DLD1 (cell line): ENCODE measurements around the gene EGR4.

Experiments
- in situ Hi-C: cut with HindIII; loops from 2 replicates; pipeline ENCODE4 v1.10.0; 2017; ENCODE audit warnings: low sequenced_read_pairs

EGR4 gene

GRCh38 chr2:73291093-73291460, 2.3 kb downstream of the EGR4 start:
- in situ Hi-C loops: loop anchor here (5.0 kb wide), 2 partner anchors 54 to 71 kb away; no protein-coding TSS in a partner anchor

GRCh38 chr2:73290049-73290839, 3.1 kb downstream of the EGR4 start:
- in situ Hi-C loops: loop anchor here (5.0 kb wide), 2 partner anchors 53 to 72 kb away; no protein-coding TSS in a partner anchor

GRCh38 chr2:73289304-73289703, 4.0 kb downstream of the EGR4 start:
- in situ Hi-C loops: no loop called here

- in situ Hi-C loops: no loop called here
Measured at GRCh38 chr2:73286134-73286655, 7.2 kb downstream of the EGR4 start.

GRCh38 chr2:73285159-73285739, 8.1 kb downstream of the EGR4 start:
- in situ Hi-C loops: no loop called here

- in situ Hi-C loops: no loop called here
Measured at GRCh38 chr2:73284296-73285158, 8.8 kb downstream of the EGR4 start, which contains the start of gene FBXO41. Gene FBXO41, minus strand, starts transcription at chr2:73284478. Its CDS starts 14,848 bp downstream, at chr2:73269630.

GRCh38 chr2:73283545-73284295, 9.6 kb downstream of the EGR4 start:
- in situ Hi-C loops: no loop called here

- in situ Hi-C loops: no loop called here
Measured at GRCh38 chr2:73282924-73283544, 10.3 kb downstream of the EGR4 start.

- in situ Hi-C loops: no loop called here
Measured at GRCh38 chr2:73281244-73281643, 12.1 kb downstream of the EGR4 start.

GRCh38 chr2:73279852-73280251, 13.5 kb downstream of the EGR4 start:
- in situ Hi-C loops: no loop called here

GRCh38 chr2:73272270-73272669, 21.1 kb downstream of the EGR4 start:
- in situ Hi-C loops: no loop called here

GRCh38 chr2:73269686-73270465, 23.5 kb downstream of the EGR4 start:
- in situ Hi-C loops: no loop called here

GRCh38 chr2:73268830-73269685, 24.3 kb downstream of the EGR4 start:
- in situ Hi-C loops: no loop called here

- in situ Hi-C loops: no loop called here
Measured at GRCh38 chr2:73268366-73268829, 24.9 kb downstream of the EGR4 start.

- in situ Hi-C loops: no loop called here
Measured at GRCh38 chr2:73267008-73267407, 26.3 kb downstream of the EGR4 start.

GRCh38 chr2:73266061-73266901, 27.1 kb downstream of the EGR4 start:
- in situ Hi-C loops: no loop called here

- in situ Hi-C loops: no loop called here
Measured at GRCh38 chr2:73265298-73266060, 27.9 kb downstream of the EGR4 start.
